A673 (cell line): ENCODE results near the gene DNAJC19.

ENCODE experiments used
- CTCF ChIP-seq: fragments of 300-800, 200-600 bp; sonication (generic); conservative IDR thresholded peaks from 2 replicates; pipeline ENCODE4 v1.5.1; 2017; ENCODE audit warnings: low read depth, mild to moderate bottlenecking, antibody characterized with exemption, low read length, moderate library complexity, mixed read lengths
- EZH2 ChIP-seq: fragments of 200-600 bp; sonication (generic); IDR thresholded peaks from 2 replicates; pipeline ENCODE4 v1.6.1; 2017; ENCODE audit warnings: borderline replicate concordance, low read depth, mild to moderate bottlenecking, mixed read lengths, antibody characterized with exemption, low read length; ENCODE audit not compliant: poor library complexity, severe bottlenecking

GRCh38 chr3:180981912-180982311 lies 7.6 kb downstream of the DNAJC19 start:
- TF ChIP-seq CTCF (no peak), EZH2 (no peak)
